Measurements from ENCODE around the gene AMZ2.
"Not testable (repeated sequence)": the region's sequence is repeated elsewhere in the genome, so short reads cannot be mapped to it uniquely, and the experiment has no call there.

The AMZ2 gene

GRCh38 chr17:68255731-68256538 lies 8.1 kb downstream of the AMZ2 start:
- DNase-seq = no peak

GRCh38 chr17:68256701-68257100 lies 8.9 kb downstream of the AMZ2 start:
- not testable (repeated sequence) for DNase-seq

- DNase-seq = no peak
These were observed 10.1 kb downstream of the AMZ2 start for GRCh38 chr17:68257934-68258333.

- DNase-seq = peak; percentile 80
These were observed 11.2 kb downstream of the AMZ2 start for GRCh38 chr17:68258890-68259647.

- not testable (repeated sequence) for DNase-seq
These were observed 11.8 kb downstream of the AMZ2 start for GRCh38 chr17:68259648-68259951.

- DNase-seq = no peak
These were observed 12.4 kb downstream of the AMZ2 start for GRCh38 chr17:68260051-68260762.

GRCh38 chr17:68262467-68262866 lies 14.6 kb downstream of the AMZ2 start:
- DNase-seq = not testable (repeated sequence)

GRCh38 chr17:68263101-68263681 lies 15.3 kb downstream of the AMZ2 start:
- DNase-seq = peak; percentile 9

GRCh38 chr17:68265833-68266232 lies 18.0 kb downstream of the AMZ2 start:
- not testable (repeated sequence) for DNase-seq

GRCh38 chr17:68273722-68274121 lies 25.9 kb downstream of the AMZ2 start:
- no peak for DNase-seq

- not testable (repeated sequence) for DNase-seq
These were observed 28.5 kb downstream of the AMZ2 start for GRCh38 chr17:68276339-68276738.

- no peak for DNase-seq
These were observed 30.0 kb downstream of the AMZ2 start for GRCh38 chr17:68277807-68278206.

- DNase-seq = not testable (repeated sequence)
These were observed 34.1 kb downstream of the AMZ2 start for GRCh38 chr17:68281965-68282364.

- DNase-seq = no peak
These were observed 40.5 kb downstream of the AMZ2 start for GRCh38 chr17:68288375-68288774.

GRCh38 chr17:68288804-68289203 lies 41.0 kb downstream of the AMZ2 start:
- peak; percentile 5 for DNase-seq

GRCh38 chr17:68289473-68289872 lies 41.6 kb downstream of the AMZ2 start:
- no peak for DNase-seq

GRCh38 chr17:68289936-68290267 lies 42.1 kb downstream of the AMZ2 start:
- no peak for DNase-seq

- peak; percentile 58 for DNase-seq
These were observed 42.6 kb downstream of the AMZ2 start for GRCh38 chr17:68290268-68290954.

GRCh38 chr17:68290955-68291835 lies 43.4 kb downstream of the AMZ2 start, which contains the start of the genes ARSG and SLC16A6:
ARSG (plus strand) TSS chr17:68291495; CDS start chr17:68307494, 15,999 bp downstream.
SLC16A6 (minus strand) TSS chr17:68291127; CDS start chr17:68278320, 12,807 bp downstream.
- DNase-seq = peak; percentile 76

- peak; percentile 94 for DNase-seq
These were observed 44.2 kb downstream of the AMZ2 start for GRCh38 chr17:68291836-68292688.

- DNase-seq = no peak
These were observed 44.8 kb downstream of the AMZ2 start for GRCh38 chr17:68292689-68293040.
